KMS-11 (cell line): Measurements from ENCODE around the gene PCIF1.

Source experiments
- H2AFZ ChIP-seq: fragments of 200-600 bp; sonication (generic); 2 replicates; pipeline ENCODE4 v1.6.1; 2016; ENCODE audit warnings: antibody characterized with exemption, mixed run types, low read depth
- H3K27ac ChIP-seq: fragments of 200-600 bp; sonication (generic); 2 replicates; pipeline ENCODE4 v1.6.1; 2016; ENCODE audit warnings: mild to moderate bottlenecking, mixed run types
- H3K27me3 ChIP-seq: fragments of 200-600 bp; sonication (generic); 2 replicates; pipeline ENCODE4 v1.6.1; 2017; ENCODE audit warnings: mild to moderate bottlenecking, low read depth, mixed run types, moderate library complexity; ENCODE audit not compliant: insufficient read depth
- H3K36me3 ChIP-seq: fragments of 200-600 bp; sonication (generic); 2 replicates; pipeline ENCODE4 v1.6.1; 2017; ENCODE audit warnings: mild to moderate bottlenecking, mixed run types; ENCODE audit not compliant: insufficient read depth
- H3K4me1 ChIP-seq: fragments of 200-600 bp; sonication (generic); 2 replicates; pipeline ENCODE4 v1.6.1; 2016; ENCODE audit warnings: mild to moderate bottlenecking, low read depth, mixed run types; ENCODE audit not compliant: poor library complexity, severe bottlenecking
- H3K4me2 ChIP-seq: fragments of 200-600 bp; sonication (generic); 2 replicates; pipeline ENCODE4 v1.7.0; 2016; ENCODE audit warnings: mild to moderate bottlenecking, mixed run types
- H3K4me3 ChIP-seq: fragments of 200-600 bp; sonication (generic); IDR thresholded peaks from 2 replicates; pipeline ENCODE4 v1.6.1; 2017; ENCODE audit warnings: low read depth, low read length, mixed read lengths; ENCODE audit not compliant: insufficient read depth
- H3K79me2 ChIP-seq: fragments of 200-600 bp; sonication (generic); 2 replicates; pipeline ENCODE4 v1.6.1; 2016; ENCODE audit warnings: low read depth, mixed run types; ENCODE audit not compliant: insufficient read depth
- H3K9ac ChIP-seq: fragments of 200-600 bp; sonication (generic); 2 replicates; pipeline ENCODE4 v1.6.1; 2016; ENCODE audit warnings: mild to moderate bottlenecking, mixed run types
- H4K20me1 ChIP-seq: fragments of 200-600 bp; sonication (generic); 2 replicates; pipeline ENCODE4 v1.6.1; 2016; ENCODE audit warnings: mild to moderate bottlenecking, mixed run types; ENCODE audit not compliant: insufficient read depth
- TF ChIP-seq, protein P1 (sequence below): fragments of 200-600 bp; sonication (generic); conservative IDR thresholded peaks from 2 replicates; pipeline ENCODE4 v1.6.1; 2017; ENCODE audit warnings: low read depth, mild to moderate bottlenecking, antibody characterized with exemption, low read length, moderate library complexity, mixed read lengths

The PCIF1 gene

DNA sequence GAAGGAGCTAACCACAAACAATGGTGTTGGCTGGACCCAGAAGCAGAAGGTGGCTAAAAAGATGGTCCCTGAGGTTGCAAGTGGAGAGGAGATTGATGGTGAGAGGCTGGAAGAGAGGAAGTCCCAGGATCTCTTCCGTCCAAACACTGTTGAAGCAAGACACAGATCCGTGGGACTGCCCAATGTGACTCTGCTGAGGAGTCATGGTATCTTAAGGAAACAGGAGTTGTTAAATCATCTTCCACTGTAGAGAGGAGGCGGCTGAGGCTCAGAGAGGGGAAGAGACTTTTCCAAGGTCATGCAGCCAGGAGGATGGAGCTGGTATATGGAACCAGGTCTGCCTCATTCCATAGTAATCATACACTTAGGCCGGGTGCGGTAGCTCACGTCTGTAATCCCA is 41.6 kb downstream of the PCIF1 start:
- no peak overlapping the region for H3K4me2 ChIP-seq
- peaks cover 4% of the 10 kb centered on the region for H3K4me1 ChIP-seq
- no peaks in the 10 kb centered on the region for H3K36me3 ChIP-seq
- no peak overlapping the region for H3K4me3 ChIP-seq
- H3K79me2 ChIP-seq, result peaks cover 5% of the 10 kb centered on the region
- H3K27me3 ChIP-seq, result no peaks in the 10 kb centered on the region
- H2AFZ ChIP-seq, result no peak overlapping the region
- no peaks in the 10 kb centered on the region for H4K20me1 ChIP-seq
- H3K27ac ChIP-seq, result no peak overlapping the region
- TF ChIP-seq, protein P1, sequence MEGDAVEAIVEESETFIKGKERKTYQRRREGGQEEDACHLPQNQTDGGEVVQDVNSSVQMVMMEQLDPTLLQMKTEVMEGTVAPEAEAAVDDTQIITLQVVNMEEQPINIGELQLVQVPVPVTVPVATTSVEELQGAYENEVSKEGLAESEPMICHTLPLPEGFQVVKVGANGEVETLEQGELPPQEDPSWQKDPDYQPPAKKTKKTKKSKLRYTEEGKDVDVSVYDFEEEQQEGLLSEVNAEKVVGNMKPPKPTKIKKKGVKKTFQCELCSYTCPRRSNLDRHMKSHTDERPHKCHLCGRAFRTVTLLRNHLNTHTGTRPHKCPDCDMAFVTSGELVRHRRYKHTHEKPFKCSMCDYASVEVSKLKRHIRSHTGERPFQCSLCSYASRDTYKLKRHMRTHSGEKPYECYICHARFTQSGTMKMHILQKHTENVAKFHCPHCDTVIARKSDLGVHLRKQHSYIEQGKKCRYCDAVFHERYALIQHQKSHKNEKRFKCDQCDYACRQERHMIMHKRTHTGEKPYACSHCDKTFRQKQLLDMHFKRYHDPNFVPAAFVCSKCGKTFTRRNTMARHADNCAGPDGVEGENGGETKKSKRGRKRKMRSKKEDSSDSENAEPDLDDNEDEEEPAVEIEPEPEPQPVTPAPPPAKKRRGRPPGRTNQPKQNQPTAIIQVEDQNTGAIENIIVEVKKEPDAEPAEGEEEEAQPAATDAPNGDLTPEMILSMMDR, result no peak
- no peak overlapping the region for H3K9ac ChIP-seq

DNA sequence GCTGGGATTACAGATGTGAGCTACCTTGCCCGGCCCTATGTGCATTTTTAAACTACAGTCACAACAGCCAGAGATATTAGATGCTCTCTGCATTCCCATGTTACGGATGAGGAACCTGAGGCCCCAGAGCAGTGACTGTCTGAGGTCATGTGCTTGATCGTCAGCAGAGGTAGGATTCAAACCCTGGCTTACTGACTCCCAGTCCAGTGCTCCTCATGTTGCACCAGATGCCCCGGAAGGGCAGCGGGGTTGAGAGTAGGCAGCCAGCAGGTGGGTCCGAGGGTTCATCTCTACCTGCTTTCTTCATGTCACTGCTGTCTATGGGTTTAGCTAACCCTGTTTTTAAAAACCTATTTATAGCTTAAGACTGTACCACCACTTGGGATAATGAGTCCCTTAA is 46.8 kb downstream of the PCIF1 start:
- TF ChIP-seq, protein P1, result no peak
- Histone ChIP-seq H3K27ac (no peak overlapping the region), H2AFZ (no peak overlapping the region), H3K36me3 (no peaks in the 10 kb centered on the region), H3K9ac (no peak overlapping the region), H4K20me1 (no peaks in the 10 kb centered on the region), H3K4me3 (no peak overlapping the region), H3K4me1 (no peaks in the 10 kb centered on the region), H3K79me2 (no peaks in the 10 kb centered on the region), H3K4me2 (no peak overlapping the region), H3K27me3 (peaks cover 5% of the 10 kb centered on the region)

DNA sequence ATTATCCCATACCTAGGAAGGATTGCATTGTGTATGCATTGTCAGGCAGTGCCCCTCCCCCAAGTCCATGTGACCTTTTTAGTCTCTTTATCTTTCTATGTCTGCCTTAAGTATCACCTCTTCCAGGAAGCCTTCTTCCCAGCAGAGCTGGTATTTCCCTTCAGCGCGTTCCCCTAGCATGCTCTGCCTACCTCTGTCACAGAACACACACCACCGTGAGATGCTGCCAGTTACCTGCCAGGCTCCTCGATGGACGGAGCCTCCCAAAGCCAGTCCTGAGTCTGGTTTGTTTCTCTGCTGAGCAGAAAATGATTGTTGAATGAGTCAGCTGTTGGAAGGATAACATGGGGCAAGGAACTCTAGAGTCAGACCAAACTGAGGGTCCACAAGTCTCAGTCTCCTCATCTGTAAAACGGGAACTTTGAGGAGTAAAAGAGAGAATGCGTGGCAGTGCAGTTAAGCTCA is 48.8 kb downstream of the PCIF1 start:
- no peak overlapping the region for H3K9ac ChIP-seq
- H3K79me2 ChIP-seq, result no peaks in the 10 kb centered on the region
- H3K27me3 ChIP-seq, result peaks cover 5% of the 10 kb centered on the region
- no peaks in the 10 kb centered on the region for H4K20me1 ChIP-seq
- H3K27ac ChIP-seq, result no peak overlapping the region
- no peaks in the 10 kb centered on the region for H3K4me1 ChIP-seq
- no peak overlapping the region for H3K4me3 ChIP-seq
- H3K36me3 ChIP-seq, result no peaks in the 10 kb centered on the region
- TF ChIP-seq, protein P1, result no peak
- no peak overlapping the region for H3K4me2 ChIP-seq
- H2AFZ ChIP-seq, result no peak overlapping the region; the same call in 1 of the 2 replicates

DNA sequence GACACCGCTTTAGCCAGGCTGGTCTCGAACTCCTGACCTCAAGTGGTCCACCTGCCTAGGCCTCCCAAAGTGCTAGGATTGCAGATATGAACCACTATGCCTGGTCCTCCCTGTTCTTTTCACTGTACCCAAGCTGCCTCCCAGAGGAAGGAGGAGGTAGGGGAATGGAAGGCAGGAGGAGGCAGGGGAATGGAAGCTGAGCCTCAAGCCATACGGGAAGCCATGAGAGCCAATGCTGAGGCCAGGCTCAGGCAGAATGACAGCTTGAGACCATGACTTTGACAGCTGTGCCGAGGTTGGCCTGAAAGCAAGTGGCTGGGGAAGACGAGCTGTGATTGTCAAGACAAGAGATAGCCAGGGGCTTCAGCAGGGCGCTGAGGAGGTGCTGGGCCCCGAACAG is 51.1 kb downstream of the PCIF1 start:
- no peak overlapping the region for H3K4me2 ChIP-seq
- H3K79me2 ChIP-seq, result no peaks in the 10 kb centered on the region
- TF ChIP-seq, protein P1, result no peak
- H3K36me3 ChIP-seq, result no peaks in the 10 kb centered on the region
- H3K4me1 ChIP-seq, result no peaks in the 10 kb centered on the region
- H3K4me3 ChIP-seq, result no peak overlapping the region
- H3K9ac ChIP-seq, result no peak overlapping the region
- H3K27me3 ChIP-seq, result peaks cover 5% of the 10 kb centered on the region
- H4K20me1 ChIP-seq, result no peaks in the 10 kb centered on the region
- H3K27ac ChIP-seq, result no peak overlapping the region
- H2AFZ ChIP-seq, result no peak overlapping the region
